Activated naive CD4-positive, alpha-beta T cell treated with Interleukin-2 at 50 U/mL for 16 hours (primary cell): ENCODE measurements around the gene MTURN.
"Not testable (repeated sequence)": the region's sequence is repeated elsewhere in the genome, so short reads cannot be mapped to it uniquely, and the experiment has no call there.

Experiments
- DNase-seq: peaks from one replicate; pipeline ENCODE4 v3.0.0-alpha.2; 2020

The MTURN gene

DNA sequence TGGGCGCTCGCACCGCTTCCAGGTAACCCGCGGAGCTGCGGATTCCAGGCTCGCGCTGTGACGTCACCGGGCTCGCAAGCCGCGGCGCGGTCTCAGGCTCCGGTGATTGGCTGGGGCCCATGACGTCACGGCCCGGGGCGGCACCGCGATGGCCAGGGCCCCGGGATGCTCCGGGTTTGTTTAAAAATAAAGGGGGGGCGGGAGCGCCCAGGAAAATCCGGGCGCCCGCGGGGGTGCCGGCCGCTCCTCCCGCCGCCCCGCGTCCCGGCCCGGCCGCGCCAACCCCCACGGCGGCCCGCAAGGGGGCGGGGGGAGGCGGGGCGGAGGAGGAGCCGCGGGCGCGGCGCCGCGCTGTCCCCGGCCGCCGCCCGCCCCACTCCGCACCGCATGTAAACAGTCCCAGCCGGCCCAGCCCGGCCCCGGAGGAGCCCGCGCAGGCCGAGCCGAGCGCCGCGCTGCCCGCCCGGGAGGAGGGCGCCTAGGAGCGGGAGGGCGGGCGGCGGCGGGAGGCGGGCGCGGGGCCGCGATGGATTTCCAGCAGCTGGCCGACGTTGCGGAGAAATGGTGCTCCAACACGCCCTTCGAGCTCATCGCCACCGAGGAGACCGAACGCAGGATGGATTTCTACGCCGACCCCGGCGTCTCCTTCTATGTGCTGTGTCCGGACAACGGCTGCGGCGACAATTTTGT, at the start of gene MTURN:
TSS of gene MTURN (plus strand) at position 376 of the 690 bp plus-strand sequence. CDS start at position 527, 151 bp downstream.
- peak; percentile 87 for DNase-seq

GRCh38 chr7:30086529-30086928, 48.3 kb upstream of the MTURN start:
- no peak for DNase-seq

DNA sequence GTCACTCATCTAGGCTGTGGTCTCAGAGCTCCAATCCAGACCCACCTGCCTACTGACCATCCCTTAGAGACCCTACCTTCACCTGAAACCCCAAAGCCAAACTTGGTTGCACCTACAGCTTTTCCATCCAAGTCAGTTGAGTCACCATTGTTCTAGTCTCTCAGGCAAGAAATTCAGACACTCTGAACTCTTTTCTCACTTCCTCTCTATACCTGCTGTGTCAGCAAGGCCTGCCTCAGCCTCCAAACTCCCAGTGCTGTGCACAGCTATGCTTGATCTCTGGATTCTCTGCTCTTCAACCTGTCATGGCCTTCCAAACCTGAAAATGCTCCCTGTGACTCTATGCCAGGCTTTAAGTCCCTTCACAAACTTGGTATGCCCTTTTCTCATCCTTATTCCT, 47.4 kb upstream of the MTURN start:
- no peak for DNase-seq

- DNase-seq, result no peak
These were observed 46.4 kb upstream of the MTURN start for GRCh38 chr7:30088362-30088761.

GRCh38 chr7:30090111-30090510, 44.7 kb upstream of the MTURN start:
- DNase-seq, result no peak

DNA sequence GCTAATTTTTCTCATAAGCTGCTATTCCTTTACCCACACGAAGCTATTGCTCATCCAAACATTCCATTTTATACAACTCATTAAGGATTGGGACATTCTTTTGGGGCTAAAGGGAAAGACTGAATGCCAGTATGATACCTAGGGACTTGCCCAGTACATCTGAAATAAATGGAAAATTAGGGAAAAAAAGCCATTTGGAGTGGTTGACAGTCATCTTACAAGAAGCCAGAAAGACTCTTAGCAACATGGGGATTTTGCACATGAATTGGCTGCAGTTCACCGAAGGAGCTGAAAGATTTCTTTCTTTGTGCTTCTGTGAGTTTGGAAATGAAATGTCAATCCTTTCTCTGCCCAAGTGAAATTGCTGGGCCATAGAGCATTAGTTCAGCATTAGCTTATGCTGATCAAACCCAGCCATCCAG, 43.3 kb upstream of the MTURN start:
- no peak for DNase-seq

DNA sequence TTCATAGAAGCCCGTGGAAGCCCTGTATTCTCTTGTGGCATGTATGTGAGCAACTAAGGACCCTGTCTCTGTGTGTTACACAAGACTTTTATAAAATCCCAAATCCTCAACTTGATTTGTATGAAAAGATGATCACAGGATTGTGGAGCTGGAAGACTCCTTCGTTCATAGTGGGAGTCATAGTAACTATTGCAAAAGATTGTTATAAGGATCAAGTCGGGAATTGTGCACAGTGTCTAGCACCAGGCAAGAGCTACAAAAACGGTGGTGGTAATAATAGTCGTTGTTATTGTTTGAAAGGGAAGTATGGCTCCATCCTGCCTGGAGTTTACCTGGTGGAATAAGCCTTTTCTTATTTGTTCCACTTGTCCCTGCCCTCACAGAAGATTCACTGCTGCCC, 42.8 kb upstream of the MTURN start:
- no peak for DNase-seq

DNA sequence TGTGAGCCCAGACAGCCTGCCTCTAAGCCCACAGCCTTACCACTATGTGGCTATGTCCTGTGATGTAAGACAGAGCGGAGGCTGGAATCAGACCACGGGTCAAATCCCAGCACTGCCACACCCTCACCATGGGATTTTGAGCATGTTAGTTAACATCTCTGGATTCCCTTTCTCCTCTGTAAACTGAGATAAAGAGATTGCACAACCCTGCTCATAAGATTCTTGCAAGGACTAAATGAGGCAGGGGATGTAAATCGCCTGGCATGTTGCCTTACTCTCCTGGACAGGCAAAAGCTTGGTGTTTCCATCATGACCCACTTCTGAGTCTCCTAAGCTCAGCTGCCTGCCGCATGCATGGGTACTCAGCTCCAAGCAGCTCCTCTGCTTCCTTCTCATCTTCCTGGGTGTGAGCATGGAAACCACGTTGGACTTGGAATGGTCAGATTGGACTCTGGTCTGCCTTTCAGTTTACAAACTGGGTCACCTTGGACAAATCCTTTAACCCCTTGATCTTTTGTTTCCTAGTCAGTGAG, 41.3 kb upstream of the MTURN start:
- no peak for DNase-seq

- not testable (repeated sequence) for DNase-seq
These were observed 36.2 kb upstream of the MTURN start for GRCh38 chr7:30098599-30098998.

DNA sequence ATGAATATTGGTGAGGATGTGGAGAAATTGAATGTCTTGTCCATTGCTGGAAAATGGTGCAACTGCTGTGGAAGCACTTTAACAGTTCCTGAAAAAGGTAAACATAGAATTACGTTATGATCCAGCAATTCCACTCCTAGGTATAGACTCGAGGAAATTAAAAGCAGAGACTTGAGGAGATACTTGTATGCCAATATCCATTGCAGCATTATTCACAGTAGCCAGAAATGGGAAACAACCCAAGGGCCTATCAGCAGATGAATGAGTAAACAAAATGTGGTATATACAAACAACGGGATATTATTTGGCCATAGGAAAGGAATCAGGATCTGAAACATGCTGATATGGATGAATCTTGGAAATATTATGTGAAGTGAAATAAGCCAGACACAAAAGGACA, 32.5 kb upstream of the MTURN start:
- no peak for DNase-seq

DNA sequence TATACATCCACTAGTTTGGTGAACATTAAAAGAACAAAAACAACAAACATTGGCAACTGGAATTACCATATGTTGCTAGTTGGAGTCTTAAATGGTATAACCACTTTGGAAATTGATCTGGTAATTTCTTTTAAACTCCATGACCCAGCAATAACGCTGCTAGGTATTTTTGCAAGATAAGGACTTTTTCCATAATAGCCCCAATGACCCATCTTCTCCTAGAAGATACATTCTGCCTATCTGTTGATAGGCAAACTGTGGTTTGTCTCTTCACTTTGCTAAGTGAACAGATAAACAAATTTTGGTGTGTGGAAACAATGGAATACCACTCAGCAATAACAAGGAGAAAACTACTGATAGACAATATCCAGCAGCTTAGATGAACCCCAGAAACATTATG, 30.6 kb upstream of the MTURN start:
- no peak for DNase-seq

DNA sequence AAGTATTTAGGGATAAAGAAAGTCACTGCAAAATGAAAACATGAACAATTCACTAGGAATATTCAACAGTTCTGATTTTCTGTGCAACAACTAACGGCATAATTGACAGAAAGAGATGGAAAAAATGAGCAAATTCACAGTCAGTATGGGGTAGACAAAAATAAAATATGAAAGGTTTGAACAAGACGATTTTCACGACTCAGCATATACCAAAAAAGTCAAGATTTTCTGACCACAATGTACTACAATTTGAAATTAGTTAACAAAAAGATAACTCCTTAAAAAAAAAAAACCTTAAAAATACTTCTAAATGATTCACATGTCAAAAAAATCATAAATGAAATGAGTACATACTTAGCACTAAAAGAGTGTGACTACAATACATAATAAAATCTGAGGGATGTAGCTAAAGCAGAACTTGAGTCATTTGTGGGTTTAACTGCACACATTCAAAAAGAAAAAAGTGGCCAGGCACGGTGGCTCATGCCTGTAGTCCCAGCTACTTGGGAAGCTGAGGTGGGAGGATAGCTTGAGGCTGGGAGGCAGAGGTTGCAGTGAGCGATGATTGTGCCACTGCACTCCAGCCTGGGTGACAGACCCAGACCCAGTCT, 22.6 kb upstream of the MTURN start:
- no peak for DNase-seq

DNA sequence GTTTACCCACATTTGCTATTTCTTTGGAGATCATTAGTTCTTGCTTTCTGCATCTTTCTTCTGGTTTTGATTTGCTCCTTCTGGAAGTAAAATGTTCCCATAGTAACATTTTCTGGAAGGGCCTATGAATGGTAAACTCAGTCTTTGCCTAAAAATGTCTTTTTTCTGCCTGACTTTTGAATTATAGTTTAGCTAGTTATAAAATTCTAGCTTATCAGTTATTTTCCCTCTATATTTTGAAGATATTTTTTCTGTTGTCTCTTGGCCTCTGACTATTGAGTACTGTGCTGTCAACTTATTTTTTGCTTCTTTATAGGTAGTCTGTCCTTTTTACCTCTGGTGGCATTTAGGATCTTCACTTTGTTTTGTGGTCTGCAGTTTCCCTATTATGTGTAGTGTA, 21.6 kb upstream of the MTURN start:
- no peak for DNase-seq

DNA sequence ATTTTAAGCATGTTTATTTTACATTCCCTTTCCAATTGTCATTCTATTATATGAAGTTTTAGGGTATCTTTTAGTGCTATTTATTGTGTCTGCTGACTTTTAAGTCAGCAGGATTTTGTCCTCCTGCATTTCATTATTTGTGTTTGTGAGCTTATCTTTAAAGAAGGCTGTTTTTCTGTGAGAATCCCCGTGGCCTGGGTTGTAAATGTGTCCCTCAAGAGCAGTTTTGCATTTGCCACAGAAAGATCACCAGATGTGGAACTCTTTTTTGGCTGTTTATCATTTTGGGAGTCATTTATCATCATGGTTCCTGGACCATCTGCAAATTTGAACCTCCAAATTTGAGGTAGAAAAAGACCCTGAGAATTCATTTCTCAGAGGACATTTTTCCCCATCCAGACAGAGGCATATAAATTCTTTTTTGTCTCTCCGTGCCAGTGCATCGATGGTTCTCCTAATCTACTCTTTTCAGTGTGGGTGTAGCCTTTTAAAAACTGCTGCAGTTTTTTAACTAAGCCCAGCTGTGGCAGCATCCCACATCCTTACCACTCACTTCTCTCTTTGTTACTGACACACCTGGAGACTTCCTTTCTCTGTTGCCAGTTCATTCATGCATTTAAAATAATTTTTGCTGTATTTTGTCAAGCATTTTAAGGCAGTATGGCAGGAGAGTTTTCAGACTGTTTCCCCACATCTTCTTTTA, 20.1 kb upstream of the MTURN start:
- no peak for DNase-seq

DNA sequence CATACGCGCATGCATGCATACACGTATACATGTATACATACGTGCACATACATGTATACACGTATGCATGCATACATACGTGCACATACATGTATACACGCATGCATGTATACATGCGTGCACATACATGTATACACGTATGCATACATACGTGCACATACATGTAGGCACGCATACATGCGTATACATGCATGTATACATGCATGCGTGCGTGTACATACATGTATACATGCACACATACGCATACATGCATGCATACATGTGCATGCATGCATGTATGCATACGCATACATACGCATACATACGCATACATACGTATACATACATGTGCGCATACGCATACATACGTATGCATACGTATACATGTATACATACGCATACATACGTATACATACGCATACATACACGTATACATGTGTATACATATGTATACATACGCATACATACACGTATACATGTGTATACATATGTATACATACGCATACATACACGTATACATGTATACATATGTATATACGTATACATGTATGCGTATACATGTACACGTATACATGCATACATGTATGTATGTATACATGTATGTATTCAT, 19.0 kb upstream of the MTURN start:
- DNase-seq, result no peak

- no peak for DNase-seq
These were observed 18.0 kb upstream of the MTURN start for GRCh38 chr7:30116771-30117170.

- DNase-seq, result no peak
These were observed 16.9 kb upstream of the MTURN start for GRCh38 chr7:30117896-30118295.

GRCh38 chr7:30119890-30120577, 14.8 kb upstream of the MTURN start:
- no peak for DNase-seq

GRCh38 chr7:30133736-30134610, 813 bp upstream of the MTURN start:
- DNase-seq, result no peak

GRCh38 chr7:30135301-30136116, 723 bp downstream of the MTURN start:
- DNase-seq, result peak; percentile 61
